Left ventricle myocardium superior (tissue), 1 donor: Measurements from ENCODE around the gene PARD3B. TPM values are rescaled to one million over a fixed set of nuclear protein-coding genes. Genes with fewer than 3 reads are reported as not detected.
A peak's percentile ranks its signal among the peaks of the same experiment; 100 is the strongest.
"Not testable (repeated sequence)": the region's sequence is repeated elsewhere in the genome, so short reads cannot be mapped to it uniquely, and the experiment has no call there.

Source experiments
- ATAC-seq: fragments of 200-7000 bp; cut with Tn5 transposase; one replicate; pipeline ENCODE4 v1.9.1; 2020; ENCODE audit warnings: mild to moderate bottlenecking, moderate library complexity
- DNase-seq: peaks from one replicate; pipeline ENCODE4 v3.0.0-alpha.2; 2020
- intact Hi-C: fragments of 100-400 bp; cut with micrococcal nuclease; formaldehyde crosslinking; loops from one replicate; pipeline ENCODE4 v1.11.0; 2022
- total RNA-seq: library from RNA; stranded (reverse); fragmentation: NEBNext Ultra II Directional; extraction: Animal tissue kit (Norgen Biotek cat#: 25700); gene quantifications from one replicate; pipeline ENCODE4 v1.2.1, GENCODE V29; 2021
- donor health status: DM: no; HTN: yes; CAD: no; lungs with severe emphysema.

The PARD3B gene
- total RNA-seq, 1 donor from 2014 or later: 6.5 TPM

DNA sequence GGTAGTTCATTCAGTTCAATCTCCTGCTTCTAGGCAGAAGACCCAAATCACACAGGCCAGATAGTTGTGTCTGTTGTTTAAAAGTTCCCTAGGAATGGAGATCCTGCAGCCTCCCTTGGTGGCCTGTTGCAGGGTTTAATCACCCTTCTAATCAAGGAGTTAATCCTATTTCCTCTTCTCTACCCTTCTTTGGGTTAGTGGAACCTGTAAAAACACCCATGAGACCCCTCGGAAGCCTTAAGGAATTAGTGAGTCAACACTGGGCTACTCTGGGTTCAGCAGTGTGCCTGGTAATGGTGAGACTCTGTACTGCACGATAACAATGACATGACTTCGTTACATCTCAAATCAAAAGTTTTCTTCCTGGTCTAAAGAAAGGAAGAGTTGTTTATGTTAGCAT is 919.4 kb downstream of the PARD3B start:
- DNase-seq (no peak), ATAC-seq (no peak)
- intact Hi-C loops: no loop called here

DNA sequence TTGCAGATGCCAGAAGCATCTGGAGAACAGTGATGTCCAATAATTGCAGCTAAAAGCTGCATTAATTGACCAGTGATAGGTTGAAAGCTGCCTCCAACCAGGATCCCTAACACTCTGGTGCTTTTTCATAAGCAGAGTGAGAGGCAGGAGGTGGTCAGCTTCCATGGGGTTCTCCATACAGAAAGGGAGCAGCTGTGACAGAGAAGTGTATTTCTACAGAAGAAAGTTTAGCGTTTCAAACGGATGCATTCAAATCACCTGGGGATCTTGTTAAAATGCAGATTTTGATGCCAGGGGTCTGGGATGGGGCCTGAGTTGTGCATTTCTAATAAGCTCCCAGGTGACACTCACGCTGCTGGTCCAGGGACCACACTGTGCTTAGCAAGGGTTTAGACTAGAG is 920.5 kb downstream of the PARD3B start:
- DNase-seq (no peak), ATAC-seq (no peak)
- intact Hi-C loops: no loop called here

DNA sequence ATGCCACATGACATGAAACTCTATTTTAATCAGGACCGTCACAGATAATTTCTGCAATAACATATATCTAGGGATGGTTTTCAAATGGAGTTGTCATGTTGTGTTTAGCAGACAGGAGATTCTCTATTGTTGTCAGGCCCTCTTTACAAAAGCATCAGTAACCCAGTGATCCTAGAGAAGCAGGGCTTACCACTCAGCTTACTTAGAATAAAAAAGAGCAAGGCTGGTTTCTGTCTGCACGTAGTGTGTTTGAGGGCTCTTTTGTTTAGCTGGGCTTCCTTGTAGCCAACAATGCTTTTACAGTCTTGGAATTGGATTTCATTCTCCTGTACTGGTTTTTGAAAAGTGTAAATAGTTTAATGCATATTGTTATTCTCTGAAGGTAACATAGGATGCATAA is 926.5 kb downstream of the PARD3B start:
- intact Hi-C loops: no loop called here
- ATAC-seq (no peak), DNase-seq (no peak)

DNA sequence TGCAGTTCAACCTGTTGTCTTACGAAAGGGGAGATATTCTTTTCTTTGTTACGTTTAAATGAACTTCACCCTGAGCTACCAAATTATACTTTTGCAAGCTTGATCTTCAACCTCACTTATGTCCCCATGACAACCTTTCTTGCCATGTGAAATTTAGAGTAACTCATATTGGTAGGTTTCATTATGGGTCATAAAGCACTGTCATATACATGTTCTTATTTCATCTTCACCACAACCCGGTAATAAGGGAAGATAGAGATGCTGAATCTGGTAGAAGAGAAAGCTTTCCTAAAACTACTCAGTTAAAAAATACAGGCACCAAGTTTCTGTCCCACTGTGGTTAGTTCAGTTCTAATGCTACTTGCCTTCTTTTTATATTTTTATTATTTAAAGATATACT is 928.5 kb downstream of the PARD3B start:
- ATAC-seq (no peak), DNase-seq (no peak)
- intact Hi-C loops: no loop called here

DNA sequence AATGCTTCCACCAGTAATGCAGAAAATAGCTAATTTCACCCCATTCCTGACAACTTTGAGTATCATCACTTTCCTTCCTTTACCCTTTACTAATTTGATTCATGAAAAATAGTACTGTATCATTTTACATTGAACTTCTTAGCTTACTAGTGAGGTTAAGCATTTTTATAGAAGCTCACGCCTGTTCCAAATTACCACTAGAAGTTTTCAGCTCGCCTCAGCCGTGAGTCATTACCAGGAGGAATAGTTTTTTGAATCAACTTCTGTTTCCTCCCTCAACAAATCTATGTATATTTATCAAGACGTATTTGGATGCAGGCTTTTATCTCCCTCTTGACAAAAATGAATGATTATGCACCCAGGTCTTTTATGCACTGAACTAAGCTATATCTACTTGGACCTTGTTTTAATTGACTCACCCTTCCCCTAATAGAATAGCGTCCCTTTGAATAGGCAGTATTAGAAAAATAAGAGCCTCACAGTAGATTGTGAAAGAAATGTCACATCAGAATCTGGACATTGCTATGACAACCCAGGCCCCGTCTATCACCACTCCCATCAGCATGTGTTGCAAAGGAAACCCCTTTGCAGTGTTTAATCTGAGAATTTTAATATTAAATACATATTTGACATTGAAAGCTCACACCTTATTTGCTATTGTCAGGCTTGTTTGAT is 929.6 kb downstream of the PARD3B start:
- intact Hi-C loops: no loop called here
- ATAC-seq (no peak), DNase-seq (no peak)

DNA sequence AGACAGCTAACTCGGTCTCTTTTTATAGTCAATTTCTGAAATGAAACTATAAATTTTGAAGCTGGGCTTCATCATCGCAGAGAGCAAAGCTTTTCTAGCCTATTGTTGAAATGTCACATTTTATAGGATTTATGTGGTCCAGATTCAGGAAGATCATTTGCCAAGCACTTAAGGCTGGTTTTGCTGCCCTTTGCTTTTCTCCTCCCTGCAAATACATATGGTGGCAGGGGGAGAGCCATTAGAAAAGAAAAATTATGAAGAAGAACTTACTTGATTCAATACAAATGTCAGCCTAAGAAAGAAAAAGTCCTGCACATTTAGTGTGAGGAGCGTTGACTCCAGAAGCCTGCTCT is 930.1 kb downstream of the PARD3B start:
- ATAC-seq (no peak), DNase-seq (no peak)
- intact Hi-C loops: no loop called here

DNA sequence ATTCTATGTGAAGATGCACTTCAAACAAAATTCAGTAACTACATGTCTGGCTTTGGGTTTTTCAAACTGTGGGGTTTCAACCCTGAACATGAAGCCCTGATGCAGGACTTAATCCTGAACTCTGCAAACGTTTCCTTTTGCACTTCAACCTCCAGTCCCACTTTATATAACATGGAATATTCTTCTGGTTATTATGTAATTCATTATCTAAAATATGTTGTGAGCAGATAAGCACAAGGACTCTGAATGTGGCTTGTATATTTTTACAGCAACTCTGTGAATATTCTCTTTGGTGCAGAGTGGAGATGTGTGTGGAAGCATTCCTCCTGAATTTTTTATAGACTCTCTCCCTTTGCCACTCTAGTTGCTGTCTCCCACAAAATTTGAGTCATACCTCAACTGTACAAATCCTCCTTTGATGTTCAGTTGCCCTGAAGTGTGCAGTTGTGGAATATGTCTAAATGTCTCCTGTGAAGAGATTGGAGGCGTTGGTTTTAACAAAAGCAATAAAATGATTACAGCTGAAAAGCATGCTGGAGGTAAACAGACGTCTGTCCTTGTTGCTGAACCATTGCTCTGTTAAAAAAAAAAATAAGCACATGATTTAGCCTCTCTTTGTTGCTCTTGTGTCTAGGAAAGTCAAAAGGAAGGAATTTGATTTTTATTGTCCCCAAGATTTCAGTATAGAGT is 931.9 kb downstream of the PARD3B start:
- ATAC-seq (no peak), DNase-seq (no peak)
- intact Hi-C loops: no loop called here

DNA sequence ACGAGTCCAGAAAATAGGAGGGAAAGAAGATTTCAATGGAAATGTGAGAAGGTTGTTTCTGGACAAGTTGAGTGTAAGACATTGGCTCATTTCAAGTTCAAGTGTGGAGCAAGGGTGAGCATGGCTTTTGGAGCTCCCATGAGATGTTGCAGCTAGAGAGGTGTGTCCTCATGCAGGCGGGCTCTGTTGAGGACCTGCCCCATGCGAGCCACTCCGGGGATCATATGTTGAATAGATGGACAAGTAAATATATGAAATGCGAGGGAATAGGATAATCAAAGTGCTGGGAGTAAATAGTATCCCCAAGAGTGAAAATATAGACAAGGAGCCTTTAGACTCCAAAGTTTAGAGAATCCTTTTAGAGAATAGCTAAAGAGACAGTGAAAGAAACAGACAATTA is 936.6 kb downstream of the PARD3B start:
- ATAC-seq: no peak
- intact Hi-C loops: no loop called here
- DNase-seq: no peak

DNA sequence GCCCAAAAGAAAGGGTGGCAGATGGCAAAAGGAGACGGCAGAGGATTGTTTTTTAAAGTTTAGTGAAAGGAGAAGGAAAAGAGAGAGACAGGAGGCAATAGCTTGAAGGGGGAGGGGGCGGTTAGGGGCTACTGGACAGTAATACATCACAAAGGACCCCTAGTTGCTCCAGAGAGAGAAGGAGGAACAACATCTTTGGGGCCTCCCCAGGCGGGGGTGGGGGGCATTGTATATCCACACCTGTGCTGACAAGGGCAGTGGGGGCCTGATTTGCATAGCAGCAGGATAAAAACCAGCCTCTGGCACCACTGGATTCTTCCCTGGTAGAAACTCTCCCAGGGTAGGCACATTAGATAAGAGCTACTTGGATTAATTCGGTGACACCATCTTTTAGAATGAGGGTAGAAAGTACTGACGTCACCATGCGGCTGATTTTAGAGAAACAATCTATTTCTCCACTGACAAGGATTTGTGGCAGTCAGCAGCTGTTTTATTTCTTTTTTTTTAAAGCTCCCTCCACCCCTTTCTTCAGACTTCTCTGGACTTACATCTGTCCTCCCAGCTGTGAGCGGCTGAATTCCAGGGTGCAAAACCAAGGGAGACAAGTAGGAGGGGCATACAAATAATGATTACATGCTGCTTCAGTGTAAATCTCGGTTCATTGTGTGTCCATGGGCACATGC is 937.3 kb downstream of the PARD3B start:
- ATAC-seq (peak; percentile 90), DNase-seq (peak; percentile 41)
- intact Hi-C loops: no loop called here

DNA sequence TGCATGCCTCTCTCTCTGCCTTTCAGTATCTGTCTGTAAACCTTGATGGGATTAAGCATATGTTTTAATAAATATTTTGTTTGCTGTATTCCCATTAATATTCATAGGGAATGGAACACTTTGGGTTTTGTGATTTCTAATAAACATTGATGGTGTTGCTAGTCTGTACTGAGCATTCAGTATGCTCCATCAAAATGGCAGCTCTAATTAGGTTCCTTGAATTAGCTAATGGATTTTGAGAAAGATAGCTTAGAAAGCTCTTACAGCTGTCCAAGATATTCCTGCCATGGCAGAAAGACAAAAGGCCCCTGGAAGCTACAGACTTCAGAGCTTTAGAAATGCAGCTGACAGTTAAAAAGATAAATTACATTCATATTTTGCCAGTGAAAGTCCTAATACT is 937.8 kb downstream of the PARD3B start:
- intact Hi-C loops: no loop called here
- DNase-seq (no peak), ATAC-seq (no peak)

DNA sequence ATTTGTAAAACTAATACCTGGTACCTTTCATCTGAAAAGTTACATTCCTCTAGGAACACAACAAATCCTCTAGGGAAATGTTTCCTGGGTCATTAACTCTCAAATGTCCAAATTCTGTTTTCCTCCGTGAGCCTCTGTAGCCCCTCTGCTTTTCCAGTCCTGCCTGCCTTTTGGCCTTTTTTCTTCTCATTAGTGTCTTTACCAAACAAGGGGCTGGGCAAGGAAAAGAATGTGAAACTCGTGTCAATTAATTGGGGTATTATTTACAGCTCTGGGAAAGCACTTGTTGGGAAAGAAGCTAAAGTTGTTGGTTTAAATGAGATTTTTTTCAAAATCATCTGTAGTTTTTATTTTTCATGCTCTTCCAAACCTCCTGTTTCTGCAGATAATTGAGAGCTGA is 938.9 kb downstream of the PARD3B start:
- intact Hi-C loops: no loop called here
- ATAC-seq (no peak), DNase-seq (no peak)

DNA sequence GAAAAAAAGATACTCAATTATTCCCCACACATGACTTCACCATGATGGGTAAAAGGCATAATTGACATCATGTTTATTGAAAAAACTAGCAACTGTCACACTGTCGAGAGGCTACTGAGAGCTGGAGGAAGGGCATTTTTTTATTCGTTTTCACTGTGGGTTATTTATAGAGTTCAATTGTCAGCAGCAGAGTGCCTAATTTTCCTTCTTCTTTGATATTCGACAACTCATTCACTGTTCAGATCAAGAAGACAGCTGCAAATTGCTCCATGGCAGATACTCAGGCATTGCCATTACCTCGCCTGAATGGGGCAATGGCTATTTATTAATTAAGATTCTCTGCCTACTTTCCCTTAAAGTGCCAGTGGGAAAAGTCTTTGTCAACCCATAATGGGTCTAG is 939.5 kb downstream of the PARD3B start:
- intact Hi-C loops: no loop called here
- no peak for ATAC-seq
- DNase-seq: no peak

DNA sequence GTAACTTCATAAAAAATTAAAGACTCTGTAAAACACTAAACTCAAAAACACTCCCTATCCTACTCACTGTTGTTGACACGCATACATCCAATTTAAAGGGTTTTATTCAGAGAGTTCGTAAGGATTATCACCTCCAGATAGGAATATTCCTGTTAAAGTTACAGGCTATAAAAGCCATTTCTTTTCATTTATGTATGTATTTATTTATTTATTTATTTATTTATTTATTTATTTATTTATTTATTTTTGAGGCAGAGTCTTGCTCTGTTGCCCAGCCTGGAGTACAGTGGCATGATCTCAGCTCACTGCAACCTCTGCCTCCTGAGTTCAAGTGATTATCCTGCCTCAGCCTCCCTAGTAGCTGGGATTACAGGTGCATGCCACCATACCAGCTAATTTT is 948.3 kb downstream of the PARD3B start:
- intact Hi-C loops, DNase-seq, ATAC-seq: not testable (repeated sequence)

DNA sequence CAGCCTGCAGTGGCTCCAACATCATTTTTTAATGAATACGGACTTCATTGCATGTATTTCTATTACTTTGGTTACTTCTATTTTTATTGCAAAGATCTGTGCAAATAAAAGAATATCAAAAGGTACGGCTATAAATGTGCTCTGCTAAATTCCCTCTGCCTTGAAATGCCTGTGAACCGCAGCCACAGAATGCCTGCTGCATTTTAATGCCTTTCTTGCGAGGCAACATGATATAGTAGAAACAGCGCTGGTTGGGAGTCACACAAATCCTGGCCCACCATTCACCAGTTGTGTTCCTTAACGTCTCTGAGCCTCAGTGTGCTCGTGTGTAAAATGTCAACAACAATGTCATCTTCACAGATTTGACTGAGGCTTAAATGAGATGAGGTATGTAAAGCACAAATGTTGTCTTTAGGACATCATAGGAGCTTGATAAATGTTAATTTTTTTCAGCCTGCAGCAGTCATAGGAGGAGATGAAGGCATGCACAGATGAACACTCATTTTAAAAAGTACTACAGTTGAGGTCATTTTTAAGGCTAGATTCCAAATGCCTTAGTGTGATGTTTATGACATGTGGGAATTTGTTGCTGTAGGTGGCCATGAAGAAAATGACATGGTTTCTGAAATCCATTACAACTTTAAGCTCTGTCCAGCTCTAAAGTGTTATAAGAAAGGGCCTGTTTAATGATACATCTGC is 949.4 kb downstream of the PARD3B start:
- DNase-seq (no peak), ATAC-seq (no peak)
- intact Hi-C loops: no loop called here

DNA sequence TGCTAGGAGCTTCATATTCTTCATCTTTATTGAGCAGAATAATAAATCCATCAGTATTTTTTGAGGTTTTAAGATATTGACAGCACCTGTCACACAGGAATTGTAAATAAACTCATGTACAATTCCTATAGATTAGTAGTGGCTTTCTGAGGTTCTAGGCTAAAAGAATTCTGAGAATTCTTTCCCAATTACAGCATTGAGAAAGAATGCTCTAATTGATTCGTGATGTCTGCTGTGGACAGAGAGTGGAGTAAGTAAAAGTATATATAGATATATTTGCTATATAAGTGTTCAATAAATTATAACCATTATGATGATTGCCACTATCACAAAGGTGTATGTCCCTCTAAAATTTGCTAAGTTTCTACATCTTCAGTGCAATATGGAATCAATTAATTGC is 950.5 kb downstream of the PARD3B start:
- DNase-seq: no peak
- no peak for ATAC-seq
- intact Hi-C loops: no loop called here

DNA sequence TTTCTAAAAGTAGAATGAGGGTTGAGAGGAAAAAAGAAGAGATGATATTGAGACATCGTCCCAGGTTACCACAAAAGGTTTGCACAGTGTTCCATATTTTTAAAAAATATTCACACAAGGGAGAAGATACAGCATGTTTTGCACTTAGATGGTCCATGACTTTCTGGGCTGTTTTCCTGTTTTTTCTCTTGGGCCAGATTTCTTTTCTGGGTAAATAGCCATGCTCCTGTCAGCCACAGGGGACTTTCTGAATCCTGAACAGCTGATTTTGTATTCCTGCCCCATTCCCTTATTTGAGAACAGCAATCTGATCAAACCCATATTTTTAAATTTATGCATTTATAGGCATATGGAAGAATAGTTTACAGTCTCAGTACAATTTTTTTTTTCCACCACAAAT is 951.1 kb downstream of the PARD3B start:
- DNase-seq (no peak), ATAC-seq (peak; percentile 64)
- intact Hi-C loops: no loop called here

DNA sequence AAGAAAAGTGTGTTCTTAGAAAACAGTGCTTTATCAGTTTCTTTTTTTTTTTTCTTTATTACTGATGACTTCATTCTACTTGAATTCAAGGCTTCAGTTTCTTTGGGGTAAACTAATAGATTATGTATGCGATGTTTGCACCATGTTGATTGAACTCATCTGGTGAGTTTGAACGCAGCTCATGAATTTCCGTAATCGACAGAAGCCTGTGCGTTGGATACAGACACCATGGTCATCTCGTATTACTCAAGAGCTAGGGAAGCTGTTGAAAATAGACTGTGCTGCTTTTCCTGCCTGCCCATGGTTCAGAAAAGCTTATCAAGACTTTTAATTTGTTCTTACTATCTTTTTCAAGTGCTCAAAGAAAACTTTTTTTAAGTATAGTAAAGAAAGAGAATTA is 951.5 kb downstream of the PARD3B start:
- ATAC-seq (peak; percentile 84), DNase-seq (no peak)
- intact Hi-C loops: no loop called here

DNA sequence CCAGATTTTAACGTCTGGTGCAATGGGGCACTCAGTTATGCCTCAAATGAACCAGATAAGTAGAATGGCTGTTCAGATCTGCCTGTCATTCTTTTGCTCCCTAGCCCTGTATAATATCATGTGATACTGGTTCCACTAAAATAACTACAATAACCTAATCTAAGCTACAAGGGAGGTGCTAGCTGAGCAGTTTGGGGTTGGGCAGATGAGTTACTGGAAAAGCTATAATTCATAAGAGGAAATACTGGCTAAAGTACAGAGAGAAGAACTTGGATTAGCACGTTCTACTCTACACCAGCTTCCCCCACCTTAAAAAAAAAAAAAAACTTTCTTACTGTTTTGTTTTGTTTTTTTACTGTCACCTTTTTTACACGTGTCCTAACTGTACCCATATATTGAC is 953.7 kb downstream of the PARD3B start:
- ATAC-seq (no peak), DNase-seq (no peak)
- intact Hi-C loops: no loop called here

DNA sequence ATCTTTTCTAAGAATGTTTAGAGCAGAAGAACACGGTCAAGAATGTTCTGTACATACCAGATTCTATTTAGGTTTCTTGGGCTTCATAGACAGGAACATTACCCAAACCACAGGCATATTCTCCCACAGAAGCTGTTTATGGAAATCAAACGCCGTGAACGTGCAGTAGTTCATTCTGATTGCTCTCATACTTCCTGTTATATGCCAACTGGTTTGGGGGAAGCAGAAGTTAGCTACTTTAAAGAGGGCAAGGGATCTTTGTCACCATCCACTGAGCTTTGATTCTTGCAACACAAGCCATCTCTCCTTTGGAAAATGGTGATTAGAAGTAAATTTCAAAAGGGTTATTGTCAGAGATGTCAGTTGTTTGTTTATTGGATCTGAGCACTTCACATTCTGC is 954.8 kb downstream of the PARD3B start:
- intact Hi-C loops: no loop called here
- ATAC-seq: no peak
- DNase-seq: no peak

DNA sequence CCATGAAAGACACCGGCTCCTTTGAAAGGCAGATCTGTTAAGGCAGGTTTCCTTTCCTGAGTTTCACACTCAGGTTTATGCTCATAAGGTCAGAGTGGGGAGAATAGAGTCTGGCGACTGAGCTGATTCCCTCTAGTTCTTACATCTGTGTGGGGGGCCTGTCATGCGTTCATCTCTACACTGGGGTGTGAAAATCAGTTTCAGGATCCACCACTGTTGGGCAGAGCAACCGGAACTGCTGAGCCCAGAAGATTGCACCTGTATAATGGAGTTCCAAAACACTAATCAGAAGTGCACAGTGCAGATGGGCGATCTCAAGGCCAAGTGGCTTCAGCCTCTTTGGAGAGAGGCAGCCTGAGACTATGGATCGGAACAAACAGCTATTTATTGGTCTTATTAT is 955.7 kb downstream of the PARD3B start:
- intact Hi-C loops: no loop called here
- DNase-seq (no peak), ATAC-seq (no peak)
